Measurements from ENCODE around the gene CTIF. TPM values are rescaled to one million over a fixed set of nuclear protein-coding genes. Genes with fewer than 3 reads are reported as not detected.

Gene CTIF
- total RNA-seq, 1 donor from 2014 or later, result 14.0 TPM

DNA sequence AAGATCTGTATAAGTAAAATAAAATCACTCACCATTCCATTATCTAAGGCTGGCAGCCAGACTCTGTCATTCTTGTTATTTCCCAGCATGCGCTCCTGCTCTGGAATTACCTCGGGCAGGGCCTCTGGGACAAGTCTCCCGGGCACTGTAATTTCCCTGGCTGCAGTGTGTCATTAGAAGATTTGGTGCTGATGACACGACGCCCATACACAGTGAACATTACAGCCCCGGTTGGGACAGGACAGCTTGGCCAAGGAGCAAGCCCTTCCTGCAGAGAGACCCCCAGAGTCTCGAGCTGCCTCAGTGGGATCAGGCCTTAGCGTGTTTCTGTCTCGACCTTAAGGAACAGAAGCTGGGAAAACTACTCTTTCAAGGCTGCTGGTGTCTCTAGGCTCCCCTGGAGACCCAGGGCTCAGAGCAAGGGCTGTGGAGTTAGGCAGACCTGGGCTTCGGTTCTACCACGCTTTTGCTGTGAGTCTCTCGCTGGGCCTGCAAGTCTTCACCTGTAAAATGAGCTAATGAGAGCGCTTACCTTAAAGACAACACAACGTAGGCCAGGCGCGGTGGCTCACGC is 372.2 kb downstream of the CTIF start:
- no peak for ATAC-seq

Other genes starting within 250 kb of the CTIF start
- gene ZBTB7C, start 129.6 kb upstream of the CTIF start, total RNA-seq, result 28.8 TPM